ENCODE data around the gene PTPN1. TPM values are rescaled to one million over a fixed set of nuclear protein-coding genes. Genes with fewer than 3 reads are reported as not detected.
A peak's percentile ranks its signal among the peaks of the same experiment; 100 is the strongest.
"Not testable (repeated sequence)": the region's sequence is repeated elsewhere in the genome, so short reads cannot be mapped to it uniquely, and the experiment has no call there.

The PTPN1 gene
- total RNA-seq, 4 donors from 2014 or later = 20.7 to 26.7 (median 23.7) TPM

- H3K27ac ChIP-seq = no peak overlapping the region
These were observed 53.2 kb downstream of the PTPN1 start for GRCh38 chr20:50563133-50563944.

GRCh38 chr20:50565383-50565782 is 55.2 kb downstream of the PTPN1 start:
- no peak overlapping the region for H3K27ac ChIP-seq
- no peaks in the 10 kb centered on the region for H3K27me3 ChIP-seq
- no peaks in the 10 kb centered on the region for H3K9me3 ChIP-seq
- peaks cover 0 to 38% (median 11%) of the 10 kb centered on the region in 4 donors for H3K4me1 ChIP-seq
- 71 to 87% methylated on average over 2 of the region's 2 CpGs for WGBS, 2 donors
- TF ChIP-seq POLR2A (IDR thresholded peaks at IDR 0.05) (no peak), EP300 (IDR thresholded peaks at IDR 0.05) (no peak), CTCF (IDR thresholded peaks at IDR 0.05) (no peak)
- DNase-seq (ENCODE audit: low spot score in 2 of 2) = no peak
- H3K4me3 ChIP-seq = no peak overlapping the region
- H3K36me3 ChIP-seq = peaks cover 0 to 61% (median 21%) of the 10 kb centered on the region in 3 donors

More at GRCh38 chr20:50563133-50563944, 53.2 kb downstream of the PTPN1 start:
- Histone ChIP-seq H3K4me3 (no peak overlapping the region), H3K4me1 (peaks cover 0 to 33% (median 8%) of the 10 kb centered on the region in 4 donors), H3K36me3 (peaks cover 0 to 44% (median 21%) of the 10 kb centered on the region in 3 donors), H3K9me3 (no peaks in the 10 kb centered on the region), H3K27me3 (no peaks in the 10 kb centered on the region)
- WGBS, 2 donors = 86 to 92% methylated on average over 3 of the region's 3 CpGs
- TF ChIP-seq EP300 (IDR thresholded peaks at IDR 0.05) (no peak), CTCF (IDR thresholded peaks at IDR 0.05) (no peak), POLR2A (IDR thresholded peaks at IDR 0.05) (no peak)
- DNase-seq (ENCODE audit: low spot score in 2 of 2) = no peak

GRCh38 chr20:50565871-50566270 is 55.7 kb downstream of the PTPN1 start:
- no peak for DNase-seq (ENCODE audit: low spot score in 2 of 2)
- TF ChIP-seq EP300 (IDR thresholded peaks at IDR 0.05) = no peak
- TF ChIP-seq CTCF (IDR thresholded peaks at IDR 0.05) = no peak
- TF ChIP-seq POLR2A (IDR thresholded peaks at IDR 0.05) = no peak
- H3K27ac ChIP-seq = no peak overlapping the region
- H3K27me3 ChIP-seq = no peaks in the 10 kb centered on the region
- peaks cover 0 to 38% (median 9%) of the 10 kb centered on the region in 4 donors for H3K4me1 ChIP-seq
- H3K4me3 ChIP-seq = no peak overlapping the region
- H3K9me3 ChIP-seq = no peaks in the 10 kb centered on the region
- 76 to 78% methylated on average over 4 of the region's 4 CpGs for WGBS, 2 donors
- H3K36me3 ChIP-seq = peaks cover 0 to 61% (median 21%) of the 10 kb centered on the region in 3 donors

- Histone ChIP-seq H3K27me3 (no peaks in the 10 kb centered on the region), H3K4me1 (peaks cover 0 to 47% (median 7%) of the 10 kb centered on the region in 4 donors), H3K27ac (no peak overlapping the region), H3K36me3 (peaks cover 0 to 46% (median 14%) of the 10 kb centered on the region in 3 donors), H3K9me3 (no peaks in the 10 kb centered on the region), H3K4me3 (no peak overlapping the region)
- no peak for DNase-seq (ENCODE audit: low spot score in 2 of 2)
- no peak for TF ChIP-seq EP300 (IDR thresholded peaks at IDR 0.05)
- no peak for TF ChIP-seq POLR2A (IDR thresholded peaks at IDR 0.05)
- TF ChIP-seq CTCF (IDR thresholded peaks at IDR 0.05) = no peak
- WGBS, 2 donors = 88 to 92% methylated on average over 18 of the region's 18 CpGs
These were observed 57.8 kb downstream of the PTPN1 start for GRCh38 chr20:50567860-50568548.

- Histone ChIP-seq H3K4me3 (no peak overlapping the region), H3K9me3 (no peaks in the 10 kb centered on the region), H3K27me3 (no peaks in the 10 kb centered on the region), H3K4me1 (peaks cover 0 to 53% (median 10%) of the 10 kb centered on the region in 4 donors), H3K27ac (no peak overlapping the region), H3K36me3 (peaks cover 0 to 46% (median 14%) of the 10 kb centered on the region in 3 donors)
- no peak for TF ChIP-seq POLR2A (IDR thresholded peaks at IDR 0.05)
- DNase-seq (ENCODE audit: low spot score in 2 of 2) = no peak
- 73% methylated on average over 11 of the region's 11 CpGs for WGBS, 2 donors
These were observed 58.4 kb downstream of the PTPN1 start for GRCh38 chr20:50568549-50568942.

- 90 to 95% methylated on average over 7 of the region's 7 CpGs for WGBS, 2 donors
- not testable (repeated sequence) for H3K9me3 ChIP-seq; H3K4me3 ChIP-seq; DNase-seq (ENCODE audit: low spot score in 2 of 2); H3K27me3 ChIP-seq
- peaks cover 0 to 60% (median 10%) of the 10 kb centered on the region in 4 donors for H3K4me1 ChIP-seq
- H3K36me3 ChIP-seq = peaks cover 0 to 52% (median 18%) of the 10 kb centered on the region in 3 donors
- peak overlapping the region in 2 of 4 donors; percentile 23 to 59 for H3K27ac ChIP-seq
These were observed 59.3 kb downstream of the PTPN1 start for GRCh38 chr20:50569487-50569863.
